NCI-H1092 (cell line): ENCODE measurements around the gene TCF7.

Experiments
- DNase-seq: peaks from one replicate; lab custom pipeline; 2025; lab: John Stamatoyannopoulos, UW

The TCF7 gene

GRCh38 chr5:134113902-134114875 is at the start of gene TCF7:
TCF7 (plus strand) TSS chr5:134114681; CDS start chr5:134114907, 226 bp downstream.
- DNase-seq = peak; percentile 30

DNA sequence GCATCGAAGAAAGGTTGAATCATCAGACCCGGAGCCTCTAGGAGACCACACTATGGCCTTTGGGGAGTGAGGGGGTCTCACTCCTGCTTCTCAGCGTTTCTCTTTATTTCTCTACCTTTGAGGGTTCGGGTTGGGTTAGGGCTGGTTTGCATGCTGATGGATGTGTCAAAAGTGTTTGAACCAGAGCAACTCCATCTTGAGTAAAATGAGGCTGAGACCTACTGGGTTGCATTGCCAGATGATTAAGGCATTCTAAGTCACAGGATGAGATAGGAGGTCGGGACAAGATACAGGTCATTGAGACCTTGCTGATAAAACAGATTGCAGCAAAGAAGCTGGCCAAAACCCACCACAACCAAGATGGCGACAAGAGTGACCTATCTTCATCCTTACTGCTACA is 44.9 kb upstream of the TCF7 start:
- DNase-seq = no peak

GRCh38 chr5:134070725-134071613 is 43.5 kb upstream of the TCF7 start:
- DNase-seq = no peak

DNA sequence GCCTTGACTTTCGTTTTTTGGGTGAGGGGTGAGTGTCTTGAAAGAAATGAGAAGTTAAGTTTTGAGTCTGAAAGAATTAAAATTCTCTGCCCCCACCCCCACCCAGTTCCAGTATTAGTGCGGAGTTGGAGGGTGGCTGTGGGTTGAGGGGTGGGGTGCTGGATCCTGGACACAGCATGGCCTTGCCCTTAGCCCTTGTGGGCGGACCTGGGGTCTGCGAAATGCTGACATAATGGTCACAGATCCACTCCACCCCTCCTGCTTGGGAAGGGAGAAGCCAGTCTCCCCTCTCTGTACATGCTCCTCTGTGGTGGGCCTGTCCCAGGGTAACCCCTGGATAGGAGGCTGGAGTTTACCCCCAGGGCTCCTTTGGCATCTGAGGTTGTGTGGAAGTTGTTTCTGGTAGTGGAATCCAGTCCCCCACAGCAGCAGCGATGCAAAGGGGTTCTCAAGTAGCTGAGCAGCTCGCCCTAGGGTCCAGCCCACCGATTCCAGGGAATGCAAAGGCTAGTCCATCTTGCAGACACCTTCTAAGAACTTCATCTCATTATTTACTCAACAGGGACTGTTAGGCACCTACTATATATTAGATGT is 42.8 kb upstream of the TCF7 start:
- no peak for DNase-seq

- no peak for DNase-seq
These were observed 41.8 kb upstream of the TCF7 start for GRCh38 chr5:134072471-134073210.

DNA sequence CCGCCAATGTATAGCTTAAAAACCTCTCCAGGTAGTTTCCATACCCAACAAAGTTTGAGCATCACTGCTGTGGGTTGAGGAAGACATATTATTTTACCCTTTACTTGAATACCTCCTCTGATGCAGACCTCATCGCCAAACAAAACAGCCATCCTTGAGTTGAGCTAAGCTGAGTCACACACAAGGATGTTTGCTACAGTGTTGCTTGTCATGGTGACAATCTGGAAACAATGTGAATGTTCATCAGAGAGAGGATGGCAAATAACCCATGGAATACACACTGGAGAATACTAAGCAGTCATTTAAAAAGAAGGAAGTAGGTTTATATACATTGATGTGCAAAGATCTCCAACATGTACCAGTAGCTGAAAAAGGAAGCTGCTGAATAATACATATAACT is 41.1 kb upstream of the TCF7 start:
- DNase-seq = no peak

- no peak for DNase-seq
These were observed 39.4 kb upstream of the TCF7 start for GRCh38 chr5:134075102-134075501.

DNA sequence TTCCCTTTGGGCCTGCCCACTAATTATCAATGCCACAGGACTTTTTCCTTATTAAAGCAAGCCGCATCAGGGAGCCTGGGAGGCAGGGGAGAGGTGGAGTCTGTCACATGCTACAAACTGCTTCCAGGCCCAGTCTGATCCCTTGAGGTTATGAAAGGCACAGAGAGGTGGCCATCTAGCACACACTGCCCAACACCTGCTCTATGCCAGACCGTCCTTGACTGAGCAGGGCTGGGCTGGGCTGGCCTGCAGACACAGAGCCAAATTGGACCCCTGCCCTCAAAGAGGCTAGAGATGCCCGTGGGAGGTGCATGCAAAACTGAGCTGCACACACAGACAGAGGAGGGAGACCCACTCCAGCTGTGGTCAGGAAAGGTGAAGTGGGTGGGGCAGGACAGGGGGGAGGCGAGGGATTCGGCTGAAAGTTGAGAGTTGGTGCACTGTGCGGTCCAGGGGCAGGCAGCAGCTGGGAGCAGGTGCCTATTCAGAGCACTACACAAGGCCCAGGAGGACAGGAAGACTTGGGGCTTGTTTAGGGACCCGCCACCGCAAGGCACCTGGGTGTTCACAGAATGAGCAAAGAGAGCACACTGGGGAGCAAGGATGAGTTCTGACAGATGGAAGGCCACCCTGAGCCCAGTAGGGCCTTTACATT is 36.4 kb upstream of the TCF7 start:
- no peak for DNase-seq

- no peak for DNase-seq
These were observed 34.5 kb upstream of the TCF7 start for GRCh38 chr5:134079748-134080581.

DNA sequence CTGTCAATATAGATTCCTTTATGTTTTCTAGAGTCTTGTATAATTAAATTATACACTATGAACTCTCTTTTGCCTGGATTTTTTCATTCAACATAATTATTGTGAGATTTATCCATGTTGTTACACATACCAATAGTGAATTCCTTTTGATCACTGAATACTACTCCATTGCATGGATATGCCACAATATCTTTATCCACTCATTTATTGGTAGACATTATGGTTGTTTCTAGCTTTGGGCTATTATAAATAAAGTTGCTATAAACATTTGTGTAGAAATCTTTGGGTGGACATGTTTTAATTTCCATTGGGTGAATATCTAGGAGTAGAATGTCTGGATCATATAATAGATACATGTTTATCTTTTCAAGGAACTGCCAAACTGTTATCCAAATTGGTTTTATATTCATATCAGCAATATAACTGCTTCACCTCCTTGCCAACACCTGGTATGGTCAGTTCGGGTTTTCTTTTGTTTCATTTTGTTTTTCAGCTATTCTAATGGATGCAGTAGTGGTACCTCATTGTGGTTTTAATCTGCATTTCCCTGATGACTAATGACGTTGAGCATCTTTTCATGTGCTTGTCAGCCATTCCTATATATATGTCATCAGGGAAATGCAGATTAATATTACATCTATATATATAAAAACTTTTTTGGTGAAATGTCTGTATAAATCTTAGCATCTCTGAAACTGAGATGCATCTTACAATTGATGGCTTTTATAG is 32.1 kb upstream of the TCF7 start:
- DNase-seq = no peak

DNA sequence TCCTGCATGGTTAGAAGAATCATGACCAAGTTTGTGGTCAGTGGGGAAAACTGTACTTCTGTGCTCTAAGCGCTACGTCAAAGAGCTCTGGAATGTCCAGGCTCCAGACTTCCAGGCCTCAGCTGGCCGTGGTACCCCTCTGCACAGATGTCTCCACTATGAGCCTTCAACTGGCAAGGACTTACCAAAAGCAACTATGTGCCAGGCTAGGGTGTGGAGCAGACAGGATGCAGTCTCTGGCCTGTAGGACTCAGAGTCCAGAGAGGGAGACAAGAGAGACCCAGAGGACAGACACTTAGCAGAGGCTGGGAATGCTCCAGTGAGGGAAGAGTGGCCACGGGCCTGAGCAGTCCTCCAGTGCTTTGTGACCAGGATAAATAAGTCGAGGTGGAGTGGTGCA is 31.0 kb upstream of the TCF7 start:
- DNase-seq = no peak

GRCh38 chr5:134084022-134084565 is 30.4 kb upstream of the TCF7 start:
- DNase-seq = no peak

DNA sequence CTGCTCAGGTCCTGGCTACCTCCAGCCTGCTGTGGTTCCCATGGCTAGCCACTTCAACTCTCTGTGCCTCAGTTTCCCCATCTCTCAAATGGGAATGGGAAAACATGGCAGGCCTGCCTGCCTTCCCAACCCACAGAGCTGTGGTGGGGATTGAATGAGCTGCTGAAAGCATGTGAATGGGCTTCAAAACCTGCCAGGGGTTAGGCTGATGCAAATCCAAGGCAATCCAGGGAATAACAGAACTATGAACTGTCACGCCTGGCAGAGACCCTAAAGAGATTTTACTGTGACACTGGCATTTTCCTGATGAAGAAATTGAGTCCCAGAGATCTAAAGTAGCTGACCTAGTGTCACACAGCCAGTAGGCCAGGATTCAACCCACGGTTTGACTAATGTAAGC is 29.9 kb upstream of the TCF7 start:
- DNase-seq = no peak

DNA sequence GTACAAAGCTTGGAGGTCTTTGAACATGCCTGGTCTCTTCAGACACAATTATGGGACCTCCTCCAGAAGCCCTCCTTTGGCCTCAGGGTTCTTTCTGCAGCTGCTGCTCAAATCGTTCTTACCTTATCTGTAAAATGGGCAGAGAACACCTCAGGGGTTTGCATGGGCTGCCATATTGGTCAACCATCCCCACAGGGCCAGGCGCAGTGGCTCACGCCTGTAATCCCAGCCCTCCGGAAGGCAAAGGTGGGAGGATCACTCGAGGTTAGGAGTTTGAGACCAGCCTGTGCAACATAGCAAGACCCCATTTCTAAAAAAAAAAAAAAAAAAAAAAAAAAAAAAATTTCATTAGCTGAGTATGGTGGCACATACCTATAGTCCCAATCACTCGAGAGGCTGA is 29.1 kb upstream of the TCF7 start:
- DNase-seq = no peak

DNA sequence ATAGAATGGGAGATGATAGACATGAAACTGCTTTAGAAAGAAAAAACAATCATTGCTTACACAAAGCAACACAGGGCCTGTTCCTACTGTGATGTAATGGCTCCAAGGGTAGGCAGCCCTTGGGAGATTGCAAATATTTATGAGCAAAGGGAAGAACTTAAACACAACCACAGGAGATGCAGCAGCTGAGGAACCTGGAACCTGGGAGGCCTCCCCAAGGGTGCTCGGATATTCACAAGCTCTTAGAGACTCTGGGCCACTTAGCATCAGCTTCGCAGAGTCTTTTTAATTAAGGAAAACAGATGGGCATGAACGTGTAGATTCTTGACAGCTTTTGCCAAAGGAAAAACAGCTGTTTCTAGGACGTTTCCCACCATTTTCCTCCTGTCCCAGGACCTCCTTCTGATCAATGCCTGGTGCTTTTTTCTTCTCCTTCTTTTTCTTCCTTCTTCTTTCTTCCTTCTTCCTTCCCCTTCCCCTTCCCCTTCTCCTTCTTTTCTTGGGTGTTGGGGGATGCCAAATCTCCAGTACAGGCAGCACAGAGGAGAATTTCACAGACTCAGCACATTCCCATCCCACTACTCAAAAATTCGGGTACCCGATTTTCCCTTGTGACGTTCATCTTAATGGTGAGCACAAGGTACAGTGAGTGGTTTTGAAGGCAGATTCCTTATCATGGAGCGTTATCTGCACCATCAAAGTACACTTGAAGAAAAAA is 28.1 kb upstream of the TCF7 start:
- no peak for DNase-seq

DNA sequence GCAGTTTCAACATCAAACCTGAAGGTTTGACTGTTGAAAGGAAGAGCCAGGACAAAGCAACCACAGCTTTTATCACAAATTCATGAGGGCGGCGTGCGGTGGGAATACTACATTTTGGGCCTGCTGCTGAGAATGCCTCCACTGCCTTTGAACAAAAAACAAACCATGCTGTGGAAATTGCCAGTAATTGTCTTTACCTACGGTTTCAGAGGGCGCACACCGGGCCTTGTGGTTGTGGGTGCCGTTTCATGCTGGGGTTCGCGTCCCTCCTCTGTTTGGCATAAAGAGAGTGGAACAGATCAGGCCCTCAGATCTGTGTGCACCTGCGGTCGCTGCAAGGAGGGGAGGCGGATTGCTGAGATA is 27.6 kb upstream of the TCF7 start:
- DNase-seq = no peak

- no peak for DNase-seq
These were observed 26.2 kb upstream of the TCF7 start for GRCh38 chr5:134088291-134088690.

- DNase-seq = no peak
These were observed 25.4 kb upstream of the TCF7 start for GRCh38 chr5:134088994-134089560.
